HepG2 (cell line): ENCODE measurements around the gene ARHGAP26. TPM values are rescaled to one million over a fixed set of nuclear protein-coding genes. Genes with fewer than 3 reads are reported as not detected.

Source experiments
- ATAC-seq: fragments of 200-7000 bp; cut with Tn5 transposase; 3 replicates; pipeline ENCODE4 v1.9.1; 2020; ENCODE audit warnings: mild to moderate bottlenecking, moderate library complexity
- BruUV-seq: library from RNA; stranded (reverse); fragments of 400-500 nt; replicated peaks from 2 replicates; lab custom pipeline; 2021; lab: Mats Ljungman, UMichigan
- CTCF ChIA-PET: fragments of 300-600 bp; formaldehyde crosslinking; extraction: SDS; loops from one replicate; lab custom pipeline; 2021; ENCODE audit warnings: low total read pairs, inconsistent platforms, low intra/inter-chr PET ratio; lab: Yijun Ruan, JAX
- POLR2A ChIA-PET: fragments of 350-600 bp; sonication (Branson Sonifier 250); formaldehyde crosslinking; loops from one replicate; lab custom pipeline; 2020; ENCODE audit warnings: antibody characterized with exemption, inconsistent platforms; lab: Yijun Ruan, JAX
- DNase-seq: peaks from one replicate; pipeline ENCODE4 v3.0.0-alpha.2; 2015; ENCODE audit warnings: low spot score
- FAIRE-seq: peaks from 3 replicates; lab custom pipeline; 2011; peaks lifted over from hg19 to GRCh38; lab: Jason Lieb, UNC
- H2AFZ ChIP-seq: one replicate; pipeline ENCODE4 v1.6.1; 2011; ENCODE audit warnings: low read length, inconsistent platforms
- H3K27ac ChIP-seq: fragments of 300-600 bp; 3 replicates; pipeline ENCODE4 v1.8.0; 2011; ENCODE audit warnings: mixed run types, mild to moderate bottlenecking, mixed read lengths, low read length, inconsistent platforms; ENCODE audit not compliant: insufficient read depth; ENCODE audit errors: extremely low read length
- H3K27me3 ChIP-seq, 2 experiments: fragments of 200-600 bp in 1 of 2; 2 replicates in 1 of 2; 3 replicates in 1 of 2; pipeline versions ENCODE4 v1.6.0 to v1.8.0; 2011; ENCODE audit warnings: low read length in 2 of 2, mild to moderate bottlenecking in 2 of 2, moderate library complexity in 2 of 2, inconsistent platforms in 1 of 2; ENCODE audit not compliant: insufficient read depth in 2 of 2, control insufficient read depth in 1 of 2
- H3K36me3 ChIP-seq, 2 experiments: fragments of 200-600 bp in 1 of 2; replicated peaks in 1 of 2; 2 replicates in 1 of 2; 3 replicates in 1 of 2; pipeline versions ENCODE4 v1.5.1 to v1.8.0; 2011; ENCODE audit warnings: low read length in 2 of 2, inconsistent platforms in 1 of 2; ENCODE audit not compliant: insufficient read depth in 2 of 2, control insufficient read depth in 1 of 2
- H3K4me1 ChIP-seq: 2 replicates; pipeline ENCODE4 v1.5.1; 2012; ENCODE audit warnings: low read length, inconsistent platforms; ENCODE audit not compliant: insufficient read depth
- H3K4me2 ChIP-seq: 2 replicates; pipeline ENCODE4 v1.6.0; 2011; ENCODE audit warnings: low read depth, low read length, inconsistent platforms
- H3K4me3 ChIP-seq, 3 experiments: fragments of 200-600 bp in 1 of 3; sonication (generic), shearing (Covaris generic) in 1 of 3; replicated peaks in 1 of 3; 2 replicates each; pipeline ENCODE4 v1.5.1; 2011 to 2016; ENCODE audit warnings: low read length in 3 of 3, inconsistent platforms in 2 of 3, low read depth in 2 of 3, mild to moderate bottlenecking in 2 of 3, control low read depth in 1 of 3, mixed read lengths in 1 of 3; ENCODE audit not compliant: insufficient read depth in 1 of 3
- H3K79me2 ChIP-seq: one replicate; pipeline ENCODE4 v1.6.1; 2011; ENCODE audit warnings: low read length, inconsistent platforms; ENCODE audit not compliant: insufficient read depth
- H3K9ac ChIP-seq: 2 replicates; pipeline ENCODE4 v1.6.0; 2011; ENCODE audit warnings: mild to moderate bottlenecking, low read depth, low read length, inconsistent platforms; ENCODE audit not compliant: insufficient read depth
- H3K9me3 ChIP-seq: 2 replicates; pipeline ENCODE4 v1.5.1; 2012; ENCODE audit warnings: mild to moderate bottlenecking, low read length
- H4K20me1 ChIP-seq: 2 replicates; pipeline ENCODE4 v1.6.0; 2011; ENCODE audit warnings: inconsistent platforms, mild to moderate bottlenecking, low read length, moderate library complexity; ENCODE audit not compliant: insufficient read depth
- BRD4 ChIP-seq: sonication (generic); formaldehyde crosslinking; IDR thresholded peaks from 2 replicates; pipeline ENCODE4 v1.4.0; 2020; ENCODE audit warnings: missing genetic modification reagents
- CEBPB ChIP-seq: IDR thresholded peaks from 2 replicates; pipeline ENCODE4 v1.6.1; 2011; ENCODE audit warnings: low read depth, low read length, improper control_type of control experiment, borderline replicate concordance
- CEBPG ChIP-seq: IDR thresholded peaks from 2 replicates; pipeline ENCODE4 v1.6.1; 2016
- CREB1 ChIP-seq, 2 experiments: fragments of 450-650 bp in 1 of 2; IDR thresholded peaks; 2 replicates each; pipeline ENCODE4 v1.6.1; 2016 to 2017; ENCODE audit warnings: control low read depth in 1 of 2, mild to moderate bottlenecking in 1 of 2, missing compliant biosample characterization in 1 of 2, missing genetic modification characterization in 1 of 2
- FOXA3 ChIP-seq: IDR thresholded peaks from 2 replicates; pipeline ENCODE4 v1.6.1; 2016; ENCODE audit warnings: missing genetic modification reagents, missing compliant biosample characterization
- GATAD2A ChIP-seq: IDR thresholded peaks from 2 replicates; pipeline ENCODE4 v1.6.1; 2016
- HNF4A ChIP-seq: sonication (generic); formaldehyde crosslinking; IDR thresholded peaks from 2 replicates; pipeline ENCODE4 v1.4.0; 2020; ENCODE audit warnings: missing genetic modification reagents
- MAFF ChIP-seq: IDR thresholded peaks from 2 replicates; pipeline ENCODE4 v1.6.1; 2011; ENCODE audit warnings: low read depth, low read length, improper control_type of control experiment
- MAFK ChIP-seq, 2 experiments: IDR thresholded peaks in 1 of 2; conservative IDR thresholded peaks in 1 of 2; 2 replicates each; pipeline ENCODE4 v1.6.1; 2011; ENCODE audit warnings: improper control_type of control experiment in 2 of 2, low read length in 2 of 2
- POLR2AphosphoS2 ChIP-seq: IDR thresholded peaks from 2 replicates; pipeline ENCODE4 v1.6.1; 2011; ENCODE audit warnings: low read depth, low read length, improper control_type of control experiment
- RBM22 ChIP-seq: fragments of 200-400 bp; formaldehyde crosslinking; optimal IDR thresholded peaks from 2 replicates; pipeline ENCODE3; 2017; ENCODE audit warnings: mild to moderate bottlenecking, low read length, moderate library complexity
- SOX13 ChIP-seq, 3 experiments: fragments of 450-650 bp in 1 of 3; sonication (generic) in 1 of 3; formaldehyde crosslinking in 1 of 3; IDR thresholded peaks in 2 of 3; conservative IDR thresholded peaks in 1 of 3; 2 replicates each; pipeline versions ENCODE4 v1.5.0 to v1.6.1; 2016 to 2020; ENCODE audit warnings: antibody characterized with exemption in 1 of 3, mild to moderate bottlenecking in 1 of 3, missing compliant biosample characterization in 1 of 3, missing genetic modification reagents in 1 of 3, moderate library complexity in 1 of 3
- SOX6 ChIP-seq, 2 experiments: fragments of 450-650 bp in 1 of 2; sonication (generic) in 1 of 2; formaldehyde crosslinking in 1 of 2; IDR thresholded peaks; 2 replicates each; pipeline versions ENCODE4 v1.4.0 to v1.6.1; 2017 to 2020; ENCODE audit warnings: antibody characterized with exemption in 1 of 2, mild to moderate bottlenecking in 1 of 2, missing genetic modification reagents in 1 of 2
- TEAD2 ChIP-seq: sonication (generic); formaldehyde crosslinking; IDR thresholded peaks from 2 replicates; pipeline ENCODE4 v1.9.0; 2021; ENCODE audit warnings: missing genetic modification reagents
- ZNF180 ChIP-seq: sonication (generic); formaldehyde crosslinking; IDR thresholded peaks from 2 replicates; pipeline ENCODE4 v1.4.0; 2020; ENCODE audit warnings: low read depth, missing genetic modification reagents, borderline replicate concordance
- ZNF3 ChIP-seq: IDR thresholded peaks from 2 replicates; pipeline ENCODE4 v1.7.0; 2017; ENCODE audit warnings: inconsistent platforms
- ZNF329 ChIP-seq: sonication (generic); formaldehyde crosslinking; IDR thresholded peaks from 2 replicates; pipeline ENCODE4 v1.9.0; 2021; ENCODE audit warnings: low read depth, mild to moderate bottlenecking, missing genetic modification reagents
- WGBS: methylation state at CpG from one replicate; pipeline ENCODE4 v1.1.6; 2017; ENCODE audit warnings: low lambda C conversion rate; 5-methylcytosine and 5-hydroxymethylcytosine counted together
- in situ Hi-C: cut with HindIII; loops from 2 replicates; pipeline ENCODE4 v1.10.0; 2017; ENCODE audit warnings: low pct_unique_long_range_greater_than_20kb; ENCODE audit not compliant: extremely low pct_ligation_motif_present
- intact Hi-C: fragments of 100-400 bp; cut with micrococcal nuclease; formaldehyde crosslinking; loops from one replicate; pipeline ENCODE4 v1.10.0; 2022; ENCODE audit not compliant: unreplicated experiment
- polyA plus RNA-seq, 8 experiments: library from polyadenylated mRNA; depleted of rRNA in 3 of 8; stranded (reverse) in 7 of 8; unstranded in 1 of 8; fragments of >200 nt; fragmentation: Illumina TruSeq in 4 of 8; extraction: Trizol in 4 of 8; gene quantifications; 2 replicates each; pipeline versions ENCODE4 v1.2.1 to v1.2.3, GENCODE V29; 2011 to 2016; ENCODE audit warnings: low read depth in 4 of 8, missing spikeins in 1 of 8, mixed read lengths in 1 of 8; ENCODE audit not compliant: insufficient read depth in 1 of 8
- total RNA-seq, 5 experiments: library from RNA; depleted of rRNA; stranded (reverse); fragments of >200 nt; fragmentation: Illumina TruSeq; extraction: Trizol; gene quantifications; 2 replicates each; pipeline ENCODE4 v1.2.3, GENCODE V29; 2016; ENCODE audit warnings: low read depth in 1 of 5
- TF ChIP-seq, protein P1 (sequence below): sonication (generic); formaldehyde crosslinking; IDR thresholded peaks from 2 replicates; pipeline ENCODE4 v1.5.1; 2020; ENCODE audit warnings: mild to moderate bottlenecking, missing genetic modification reagents, borderline replicate concordance
- TF ChIP-seq, protein P2 (sequence below): sonication (generic); formaldehyde crosslinking; IDR thresholded peaks from 2 replicates; pipeline ENCODE4 v1.4.0; 2020; ENCODE audit warnings: missing genetic modification reagents

Gene ARHGAP26
- total and polyA plus RNA-seq, 2 of the 13 experiments (the other 11 are each of a cell fraction or from before 2014, with no cell fraction given): 9.6 to 18.2 TPM

DNA sequence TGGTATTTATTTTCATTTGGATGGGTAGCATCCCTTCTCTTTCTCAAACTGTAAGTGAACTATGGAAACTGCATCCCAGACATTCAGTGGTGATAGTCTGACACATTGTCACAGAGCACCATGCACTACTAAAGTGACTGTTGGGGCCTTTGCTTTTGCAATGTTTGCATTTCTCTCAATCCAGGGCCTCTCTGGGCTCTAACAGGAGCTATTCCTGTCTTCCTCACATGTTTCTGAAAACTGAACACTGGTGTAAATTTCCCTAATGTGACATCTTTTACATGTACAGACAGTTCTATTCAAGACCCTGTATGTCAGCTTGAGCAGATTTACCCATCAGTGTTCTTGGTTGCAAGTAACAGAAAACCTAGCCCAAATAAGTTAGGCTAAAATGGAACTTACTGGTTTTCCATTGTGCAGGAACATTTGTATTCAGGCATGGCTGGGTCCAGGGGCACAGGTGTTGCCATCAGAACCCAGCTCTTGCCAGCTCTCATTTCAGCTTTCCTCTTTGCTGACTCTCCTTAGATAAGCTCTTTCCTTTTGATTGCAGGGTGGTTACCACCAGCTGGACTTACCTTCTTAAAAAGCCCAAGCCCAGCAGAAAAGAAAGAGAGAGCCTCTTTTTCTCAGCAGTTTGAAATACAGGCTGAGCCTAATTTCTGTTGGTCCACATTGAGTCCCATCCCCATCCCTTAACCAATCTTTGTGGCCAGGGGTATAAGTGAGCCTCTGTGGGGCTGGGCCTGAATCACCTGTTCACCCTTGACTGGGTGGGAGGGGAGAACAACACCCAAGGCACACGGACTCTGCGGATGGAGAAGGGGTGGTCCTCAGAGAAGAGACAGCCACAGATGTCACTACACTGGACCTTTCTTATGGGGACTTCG is 399.0 kb downstream of the ARHGAP26 start:
- H2AFZ ChIP-seq: no peak overlapping the region
- no peaks in the 10 kb centered on the region for H3K79me2 ChIP-seq
- DNase-seq (peak; percentile 46), FAIRE-seq (no peak), ATAC-seq (peak; percentile 82)
- POLR2A ChIA-PET: no interaction called here
- CTCF ChIA-PET: no interaction called here
- in situ Hi-C loops: no loop called here
- H3K4me3 ChIP-seq: no peak overlapping the region
- H3K36me3 ChIP-seq: no peaks in the 10 kb centered on the region
- H3K9me3 ChIP-seq: no peaks in the 10 kb centered on the region
- intact Hi-C loops: loop anchor here (2.0 kb wide), 1 partner anchor 14 kb away; no protein-coding TSS in a partner anchor
- H3K4me2 ChIP-seq: no peak overlapping the region
- no peaks in the 10 kb centered on the region for H3K27me3 ChIP-seq
- 87% methylated on average over 3 of the region's 3 CpGs for WGBS
- no peak overlapping the region for H3K27ac ChIP-seq
- BruUV-seq: no TSS peak
- H4K20me1 ChIP-seq: no peaks in the 10 kb centered on the region
- no peak overlapping the region for H3K9ac ChIP-seq
- peaks cover 60% of the 10 kb centered on the region for H3K4me1 ChIP-seq
- TF ChIP-seq FOXA3 (CRISPR knock-in tag) (0 out of 2 replicates have a peak, but pooled peaks have one; percentile 31), BRD4 (CRISPR knock-in tag) (no peak), SOX6 (IDR thresholded peaks at IDR 0.05) (no peak), SOX6 (CRISPR knock-in tag; IDR thresholded peaks at IDR 0.05) (peak; percentile 41; the same call in 1 of the 2 replicates), ZNF329 (CRISPR knock-in tag) (peak; percentile 80; the same call in 1 of the 2 replicates), ZNF180 (CRISPR knock-in tag) (no peak), CEBPG (CRISPR knock-in tag) (peak; percentile 59), CEBPB (peak; percentile 40; the same call in 1 of the 2 replicates), TEAD2 (CRISPR knock-in tag) (no peak), CREB1 (IDR thresholded peaks at IDR 0.05) (no peak), CREB1 (CRISPR knock-in tag; IDR thresholded peaks at IDR 0.05) (no peak), ZNF3 (CRISPR knock-in tag) (peak; percentile 69; the same call in 1 of the 2 replicates), MAFK (conservative IDR thresholded peaks at IDR 0.05 in 1 of 2, IDR thresholded peaks at IDR 0.05 in 1 of 2; ENCODE audit: low read length in 2 of 2) (peak; percentile 61 to 69), RBM22 (peak; percentile 25), MAFF (peak; percentile 44; the same call in 1 of the 2 replicates), HNF4A (CRISPR knock-in tag) (0 out of 2 replicates have a peak, but pooled peaks have one; percentile 4), POLR2AphosphoS2 (no peak), SOX13 (IDR thresholded peaks at IDR 0.05) (no peak), SOX13 (CRISPR knock-in tag; conservative IDR thresholded peaks at IDR 0.05 in 1 of 2, IDR thresholded peaks at IDR 0.05 in 1 of 2) (0 out of 4 replicates have a peak, but pooled peaks of 1 of the 2 experiments have one; percentile 35), GATAD2A (CRISPR knock-in tag) (peak; percentile 47; the same call in 1 of the 2 replicates)
- TF ChIP-seq, protein P1, sequence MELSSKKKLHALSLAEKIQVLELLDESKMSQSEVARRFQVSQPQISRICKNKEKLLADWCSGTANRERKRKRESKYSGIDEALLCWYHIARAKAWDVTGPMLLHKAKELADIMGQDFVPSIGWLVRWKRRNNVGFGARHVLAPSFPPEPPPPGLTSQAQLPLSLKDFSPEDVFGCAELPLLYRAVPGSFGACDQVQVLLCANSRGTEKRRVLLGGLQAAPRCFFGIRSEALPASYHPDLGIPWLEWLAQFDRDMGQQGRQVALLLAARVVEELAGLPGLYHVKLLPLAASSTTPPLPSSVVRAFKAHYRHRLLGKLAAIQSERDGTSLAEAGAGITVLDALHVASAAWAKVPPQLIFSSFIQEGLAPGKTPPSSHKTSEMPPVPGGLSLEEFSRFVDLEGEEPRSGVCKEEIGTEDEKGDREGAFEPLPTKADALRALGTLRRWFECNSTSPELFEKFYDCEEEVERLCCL: no peak
- TF ChIP-seq, protein P2, sequence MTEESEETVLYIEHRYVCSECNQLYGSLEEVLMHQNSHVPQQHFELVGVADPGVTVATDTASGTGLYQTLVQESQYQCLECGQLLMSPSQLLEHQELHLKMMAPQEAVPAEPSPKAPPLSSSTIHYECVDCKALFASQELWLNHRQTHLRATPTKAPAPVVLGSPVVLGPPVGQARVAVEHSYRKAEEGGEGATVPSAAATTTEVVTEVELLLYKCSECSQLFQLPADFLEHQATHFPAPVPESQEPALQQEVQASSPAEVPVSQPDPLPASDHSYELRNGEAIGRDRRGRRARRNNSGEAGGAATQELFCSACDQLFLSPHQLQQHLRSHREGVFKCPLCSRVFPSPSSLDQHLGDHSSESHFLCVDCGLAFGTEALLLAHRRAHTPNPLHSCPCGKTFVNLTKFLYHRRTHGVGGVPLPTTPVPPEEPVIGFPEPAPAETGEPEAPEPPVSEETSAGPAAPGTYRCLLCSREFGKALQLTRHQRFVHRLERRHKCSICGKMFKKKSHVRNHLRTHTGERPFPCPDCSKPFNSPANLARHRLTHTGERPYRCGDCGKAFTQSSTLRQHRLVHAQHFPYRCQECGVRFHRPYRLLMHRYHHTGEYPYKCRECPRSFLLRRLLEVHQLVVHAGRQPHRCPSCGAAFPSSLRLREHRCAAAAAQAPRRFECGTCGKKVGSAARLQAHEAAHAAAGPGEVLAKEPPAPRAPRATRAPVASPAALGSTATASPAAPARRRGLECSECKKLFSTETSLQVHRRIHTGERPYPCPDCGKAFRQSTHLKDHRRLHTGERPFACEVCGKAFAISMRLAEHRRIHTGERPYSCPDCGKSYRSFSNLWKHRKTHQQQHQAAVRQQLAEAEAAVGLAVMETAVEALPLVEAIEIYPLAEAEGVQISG (CRISPR knock-in tag): peak; percentile 40; the same call in 1 of the 2 replicates
